GM19372 (cell line): Measurements from ENCODE around the gene CCSER1.
"Not testable (repeated sequence)": the region's sequence is repeated elsewhere in the genome, so short reads cannot be mapped to it uniquely, and the experiment has no call there.

ENCODE experiments used
- ATAC-seq: cut with Tn5 transposase; IDR thresholded peaks from one replicate; pipeline ENCODE4 v1.9.1; 2021; ENCODE audit warnings: mild to moderate bottlenecking, low read depth, moderate library complexity; ENCODE audit not compliant: unreplicated experiment

Gene CCSER1

GRCh38 chr4:90995996-90996395 lies 868.8 kb downstream of the CCSER1 start:
- ATAC-seq = no peak

- ATAC-seq = no peak
These were observed 869.6 kb downstream of the CCSER1 start for GRCh38 chr4:90996813-90997212.

GRCh38 chr4:91015861-91016260 lies 888.7 kb downstream of the CCSER1 start:
- no peak for ATAC-seq

GRCh38 chr4:91019513-91019912 lies 892.3 kb downstream of the CCSER1 start:
- no peak for ATAC-seq

GRCh38 chr4:91025241-91026148 lies 898.3 kb downstream of the CCSER1 start:
- no peak for ATAC-seq

- no peak for ATAC-seq
These were observed 901.0 kb downstream of the CCSER1 start for GRCh38 chr4:91028228-91028627.

GRCh38 chr4:91031761-91032160 lies 904.6 kb downstream of the CCSER1 start:
- ATAC-seq = no peak

- ATAC-seq = no peak
These were observed 905.7 kb downstream of the CCSER1 start for GRCh38 chr4:91032725-91033445.

- ATAC-seq = no peak
These were observed 908.1 kb downstream of the CCSER1 start for GRCh38 chr4:91035276-91035675.

GRCh38 chr4:91037951-91038350 lies 910.8 kb downstream of the CCSER1 start:
- no peak for ATAC-seq

GRCh38 chr4:91057871-91058270 lies 930.7 kb downstream of the CCSER1 start:
- no peak for ATAC-seq

- ATAC-seq = no peak
These were observed 931.2 kb downstream of the CCSER1 start for GRCh38 chr4:91058345-91058744.

- no peak for ATAC-seq
These were observed 937.1 kb downstream of the CCSER1 start for GRCh38 chr4:91064157-91064853.

- no peak for ATAC-seq
These were observed 937.9 kb downstream of the CCSER1 start for GRCh38 chr4:91065117-91065516.

- no peak for ATAC-seq
These were observed 943.5 kb downstream of the CCSER1 start for GRCh38 chr4:91070736-91071135.

GRCh38 chr4:91076147-91076546 lies 949.0 kb downstream of the CCSER1 start:
- ATAC-seq = no peak

GRCh38 chr4:91085961-91086360 lies 958.8 kb downstream of the CCSER1 start:
- ATAC-seq = no peak

GRCh38 chr4:91087743-91088142 lies 960.5 kb downstream of the CCSER1 start:
- no peak for ATAC-seq

- no peak for ATAC-seq
These were observed 962.0 kb downstream of the CCSER1 start for GRCh38 chr4:91089178-91089577.

GRCh38 chr4:91092398-91092980 lies 965.3 kb downstream of the CCSER1 start:
- ATAC-seq = no peak

GRCh38 chr4:91094220-91094619 lies 967.0 kb downstream of the CCSER1 start:
- not testable (repeated sequence) for ATAC-seq
